H1 (cell line): ENCODE measurements around the gene ARHGAP18. TPM values are rescaled to one million over a fixed set of nuclear protein-coding genes. Genes with fewer than 3 reads are reported as not detected.

Experiments used
- CTCF ChIA-PET: fragments of 300-600 bp; sonication (Branson Sonifier 250); formaldehyde crosslinking; loops from one replicate; lab custom pipeline; 2021; ENCODE audit not compliant: partially characterized antibody; lab: Charles Lee
- POLR2A ChIA-PET: fragments of 300-600 bp; sonication (Branson Sonifier 250); formaldehyde crosslinking; loops from one replicate; lab custom pipeline; 2021; ENCODE audit warnings: inconsistent platforms; ENCODE audit not compliant: partially characterized antibody; lab: Charles Lee
- DNase-seq, 2 experiments: peaks; one replicate each; pipeline versions ENCODE4 v3.0.0 to v3.0.0-alpha.2; 2010 to 2022; ENCODE audit warnings: low spot score in 2 of 2, low read depth in 1 of 2, mixed read lengths in 1 of 2
- FAIRE-seq: peaks from 2 replicates; lab custom pipeline; 2011; peaks lifted over from hg19 to GRCh38; lab: Jason Lieb, UNC
- H2AFZ ChIP-seq: 2 replicates; pipeline ENCODE4 v1.8.1; 2012; ENCODE audit warnings: low read length, inconsistent platforms
- H2AK5ac ChIP-seq: 2 replicates; pipeline ENCODE4 v1.6.1; 2013; ENCODE audit warnings: low read depth, low read length
- H2BK120ac ChIP-seq: replicated peaks from 2 replicates; pipeline ENCODE3; 2013; ENCODE audit warnings: low read depth, low read length, inconsistent platforms
- H2BK12ac ChIP-seq: 2 replicates; pipeline ENCODE4 v1.6.1; 2013; ENCODE audit warnings: low read depth, low read length
- H2BK15ac ChIP-seq: 2 replicates; pipeline ENCODE4 v1.6.1; 2013; ENCODE audit warnings: low read length
- H2BK20ac ChIP-seq: 2 replicates; pipeline ENCODE4 v1.6.1; 2013; ENCODE audit warnings: low read length
- H2BK5ac ChIP-seq: 2 replicates; pipeline ENCODE4 v1.6.1; 2013; ENCODE audit warnings: low read depth, low read length
- H3K14ac ChIP-seq: 2 replicates; pipeline ENCODE4 v1.6.1; 2013; ENCODE audit warnings: inconsistent platforms; ENCODE audit not compliant: insufficient read length
- H3K18ac ChIP-seq: 2 replicates; pipeline ENCODE4 v1.6.1; 2013; ENCODE audit warnings: low read length; ENCODE audit errors: extremely low read depth
- H3K23ac ChIP-seq: 2 replicates; pipeline ENCODE4 v1.6.1; 2013; ENCODE audit warnings: inconsistent platforms; ENCODE audit not compliant: insufficient read length
- H3K23me2 ChIP-seq: 2 replicates; pipeline ENCODE4 v1.6.1; 2013; ENCODE audit warnings: low read depth, low read length
- H3K27ac ChIP-seq: 2 replicates; pipeline ENCODE4 v1.6.1; 2011; ENCODE audit warnings: low read depth, low read length, inconsistent platforms
- H3K27me3 ChIP-seq, 4 experiments: replicated peaks in 1 of 4; 1 replicate in 1 of 4; 2 replicates in 3 of 4; pipeline versions ENCODE4 v1.6.1 to v1.8.1; 2011 to 2013; ENCODE audit warnings: low read length in 3 of 4, mild to moderate bottlenecking in 3 of 4, inconsistent platforms in 2 of 4, mixed read lengths in 2 of 4, moderate library complexity in 1 of 4; ENCODE audit not compliant: control insufficient read depth in 3 of 4, insufficient read depth in 3 of 4; ENCODE audit errors: extremely low read depth in 1 of 4
- H3K36me3 ChIP-seq, 4 experiments: 2 replicates each; pipeline versions ENCODE4 v1.6.1 to v1.8.1; 2011 to 2013; ENCODE audit warnings: mild to moderate bottlenecking in 4 of 4, low read length in 3 of 4, moderate library complexity in 2 of 4, control low read depth in 1 of 4, inconsistent platforms in 1 of 4; ENCODE audit not compliant: insufficient read depth in 4 of 4, control insufficient read depth in 2 of 4
- H3K4ac ChIP-seq: replicated peaks from 2 replicates; pipeline ENCODE3; 2013; ENCODE audit warnings: low read length, low read depth, mixed read lengths, inconsistent platforms; ENCODE audit not compliant: insufficient read length
- H3K4me1 ChIP-seq, 4 experiments: replicated peaks in 1 of 4; 1 replicate in 1 of 4; 2 replicates in 3 of 4; pipeline versions ENCODE4 v1.6.1 to v1.8.1; 2011 to 2013; ENCODE audit warnings: low read length in 3 of 4, inconsistent platforms in 2 of 4, mixed read lengths in 1 of 4; ENCODE audit not compliant: insufficient read depth in 4 of 4, control insufficient read depth in 3 of 4
- H3K4me2 ChIP-seq, 2 experiments: 2 replicates each; pipeline versions ENCODE4 v1.6.1 to v1.8.1; 2011 to 2013; ENCODE audit warnings: low read depth in 2 of 2, low read length in 2 of 2, control low read depth in 1 of 2, inconsistent platforms in 1 of 2, mild to moderate bottlenecking in 1 of 2; ENCODE audit not compliant: insufficient read depth in 1 of 2
- H3K4me3 ChIP-seq, 4 experiments: fragments of 200-600, 300-600 bp in 1 of 4; sonication (generic), shearing (Covaris generic), sonication (Bioruptor Twin) in 1 of 4; 2 replicates each; pipeline versions ENCODE4 v1.5.1 to v1.8.1; 2011 to 2016; ENCODE audit warnings: low read length in 4 of 4, low read depth in 3 of 4, control low read depth in 2 of 4, inconsistent platforms in 2 of 4, mild to moderate bottlenecking in 2 of 4, mixed read lengths in 1 of 4, moderate library complexity in 1 of 4; ENCODE audit not compliant: insufficient read depth in 2 of 4; ENCODE audit errors: extremely low read depth in 1 of 4
- H3K56ac ChIP-seq: replicated peaks from 2 replicates; pipeline ENCODE3; 2013; ENCODE audit warnings: low read depth, mild to moderate bottlenecking, mixed read lengths, low read length, inconsistent platforms; ENCODE audit not compliant: insufficient read length
- H3K79me1 ChIP-seq: 2 replicates; pipeline ENCODE4 v1.6.1; 2013; ENCODE audit warnings: low read depth, low read length, control low read depth
- H3K79me2 ChIP-seq, 2 experiments: 2 replicates each; pipeline versions ENCODE4 v1.6.1 to v1.8.1; 2012 to 2013; ENCODE audit warnings: low read length in 2 of 2, mild to moderate bottlenecking in 2 of 2, inconsistent platforms in 1 of 2; ENCODE audit not compliant: insufficient read depth in 2 of 2, control insufficient read depth in 1 of 2
- H3K9ac ChIP-seq, 4 experiments: replicated peaks in 1 of 4; 1 replicate in 1 of 4; 2 replicates in 3 of 4; pipeline versions ENCODE4 v1.6.1 to v1.8.1; 2011 to 2013; ENCODE audit warnings: low read depth in 3 of 4, low read length in 3 of 4, control low read depth in 2 of 4, mild to moderate bottlenecking in 2 of 4, moderate library complexity in 2 of 4, inconsistent platforms in 1 of 4; ENCODE audit errors: extremely low read depth in 1 of 4
- H3K9me3 ChIP-seq, 2 experiments: 2 replicates each; pipeline versions ENCODE4 v1.6.1 to v1.8.1; 2012 to 2013; ENCODE audit warnings: mild to moderate bottlenecking in 2 of 2, moderate library complexity in 2 of 2, control low read depth in 1 of 2, inconsistent platforms in 1 of 2, low read depth in 1 of 2, low read length in 1 of 2, mixed read lengths in 1 of 2; ENCODE audit not compliant: insufficient read depth in 2 of 2
- H4K20me1 ChIP-seq, 2 experiments: replicated peaks in 1 of 2; 2 replicates each; pipeline versions ENCODE3 to v1.8.1; 2011 to 2013; ENCODE audit warnings: inconsistent platforms in 2 of 2, low read length in 2 of 2, mild to moderate bottlenecking in 1 of 2; ENCODE audit not compliant: insufficient read depth in 2 of 2, control insufficient read depth in 1 of 2
- H4K5ac ChIP-seq: 2 replicates; pipeline ENCODE4 v1.6.1; 2013; ENCODE audit warnings: low read length, low read depth, mixed read lengths, inconsistent platforms; ENCODE audit not compliant: insufficient read length
- H4K8ac ChIP-seq: 2 replicates; pipeline ENCODE4 v1.8.0; 2013; ENCODE audit warnings: mild to moderate bottlenecking, moderate library complexity, low read length, inconsistent platforms; ENCODE audit not compliant: insufficient read depth; ENCODE audit errors: extremely low read depth
- H4K91ac ChIP-seq: replicated peaks from 2 replicates; pipeline ENCODE3; 2013; ENCODE audit warnings: low read length, mixed read lengths, inconsistent platforms; ENCODE audit not compliant: insufficient read length
- CHD1 ChIP-seq: IDR thresholded peaks from 2 replicates; pipeline ENCODE4 v1.6.1; 2012; ENCODE audit warnings: low read depth, low read length, improper control_type of control experiment
- CTBP2 ChIP-seq: IDR thresholded peaks from 2 replicates; pipeline ENCODE4 v1.7.0; 2011; ENCODE audit warnings: borderline replicate concordance, mild to moderate bottlenecking, moderate library complexity, mixed read lengths, low read length; ENCODE audit not compliant: insufficient read depth, insufficient read length
- MAFK ChIP-seq: IDR thresholded peaks from 2 replicates; pipeline ENCODE4 v1.6.1; 2012; ENCODE audit warnings: low read depth, mild to moderate bottlenecking, improper control_type of control experiment, low read length
- RFX5 ChIP-seq: IDR thresholded peaks from 2 replicates; pipeline ENCODE4 v1.6.1; 2011; ENCODE audit warnings: low read depth, low read length, improper control_type of control experiment, borderline replicate concordance
- SIRT6 ChIP-seq: IDR thresholded peaks from one replicate; pipeline ENCODE4 v1.7.1; 2012; ENCODE audit warnings: low read length, inconsistent platforms
- YY1 ChIP-seq: IDR thresholded peaks from 2 replicates; pipeline ENCODE4 v1.6.1; 2011; ENCODE audit warnings: low read depth, mild to moderate bottlenecking, low read length
- WGBS, 2 experiments: shearing (Covaris generic) in 1 of 2; methylation state at CpG; one replicate each; pipeline versions ENCODE4 v1.1.6 to v1.1.7; 2013 to 2015; ENCODE audit warnings: low lambda C conversion rate in 2 of 2, mixed read lengths in 2 of 2, inconsistent platforms in 1 of 2, low coverage in 1 of 2, missing lambda C conversion rate in 1 of 2; ENCODE audit not compliant: insufficient replicate concordance in 2 of 2, insufficient coverage in 1 of 2, insufficient read length in 1 of 2; ENCODE audit errors: extremely low coverage in 1 of 2, missing lambda C conversion rate in 1 of 2; 5-methylcytosine and 5-hydroxymethylcytosine counted together
- polyA plus RNA-seq, 7 experiments: library from polyadenylated mRNA; depleted of rRNA in 3 of 7; stranded (reverse) in 5 of 7; unstranded in 2 of 7; fragments of >200 nt in 5 of 7; fragments of 200-250 nt in 2 of 7; gene quantifications; 1 replicate in 5 of 7; 2 replicates in 1 of 7; 4 replicates in 1 of 7; pipeline versions ENCODE4 v1.2.1 to v1.2.3, GENCODE V29; 2011 to 2013; ENCODE audit warnings: missing spikeins in 2 of 7, mixed read lengths in 2 of 7
- total RNA-seq: library from RNA; stranded (reverse); fragmentation: NEBNext Ultra II Directional; extraction: Animal tissue kit (Norgen Biotek cat#: 25700); gene quantifications from 2 replicates; pipeline ENCODE4 v1.2.1, GENCODE V29; 2021

ARHGAP18 gene
- total and polyA plus RNA-seq, 2 of the 8 experiments (the other 6 are each of a cell fraction or from before 2014, with no cell fraction given): 0.83 to 4.5 TPM

DNA sequence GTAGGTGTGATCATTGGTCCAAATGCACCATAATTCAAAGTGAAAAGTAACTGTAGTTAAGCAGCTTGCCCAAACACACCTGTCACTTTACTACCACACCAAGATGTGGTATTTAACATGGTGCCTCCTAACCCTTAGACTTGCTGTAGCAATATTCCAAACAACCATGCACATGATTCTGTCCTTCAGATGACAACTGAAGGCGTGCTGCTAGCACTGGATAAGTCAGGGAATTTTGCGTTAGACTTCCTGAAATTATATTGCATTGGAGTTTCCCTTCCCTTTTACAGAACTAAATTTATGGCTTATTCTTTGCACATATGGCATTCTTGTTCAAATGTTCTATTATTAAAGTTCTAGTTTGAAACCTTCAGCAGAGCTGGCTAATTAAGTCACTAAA lies 106.2 kb downstream of the ARHGAP18 start:
- 91% methylated on average over 2 of the region's 2 CpGs; no CpG with 5 or more reads in 1 of the 2 experiments for WGBS, 2 experiments
- no peak overlapping the region for H3K9ac ChIP-seq
- H3K27ac ChIP-seq: no peak overlapping the region
- H3K56ac ChIP-seq: no peak overlapping the region
- H3K4ac ChIP-seq: no peak overlapping the region
- FAIRE-seq (no peak), DNase-seq (no peak)
- ChIA-PET POLR2A (no interaction called here), CTCF (interaction anchor here (0.6 to 3.1 kb wide), 8 partner anchors 11 to 597 kb away, joined by 3 to 8 read pairs (median 3); no protein-coding TSS in a partner anchor)
- no peak overlapping the region for H3K14ac ChIP-seq
- no peak overlapping the region for H4K5ac ChIP-seq
- no peak overlapping the region for H2BK5ac ChIP-seq
- no peaks in the 10 kb centered on the region for H3K27me3 ChIP-seq
- H2BK120ac ChIP-seq: no peak overlapping the region
- no peak overlapping the region for H3K4me2 ChIP-seq
- TF ChIP-seq MAFK (no peak), RFX5 (no peak), SIRT6 (no peak), CTBP2 (no peak), CHD1 (no peak), YY1 (no peak)
- no peak overlapping the region for H3K23ac ChIP-seq
- H3K23me2 ChIP-seq: no peaks in the 10 kb centered on the region
- peaks cover 0 to 3% (median 0%) of the 10 kb centered on the region in 4 experiments; a peak in 2 of 7 replicates for H3K4me1 ChIP-seq
- H2BK20ac ChIP-seq: no peak overlapping the region
- H3K4me3 ChIP-seq: no peak overlapping the region
- no peaks in the 10 kb centered on the region for H3K9me3 ChIP-seq
- H2AK5ac ChIP-seq: no peak overlapping the region
- no peaks in the 10 kb centered on the region for H3K79me1 ChIP-seq
- H2BK12ac ChIP-seq: no peak overlapping the region
- H2AFZ ChIP-seq: no peak overlapping the region
- no peak overlapping the region for H4K8ac ChIP-seq
- H3K18ac ChIP-seq: no peak overlapping the region
- H3K36me3 ChIP-seq: no peaks in the 10 kb centered on the region
- H4K91ac ChIP-seq: no peak overlapping the region
- H2BK15ac ChIP-seq: no peak overlapping the region
- H3K79me2 ChIP-seq: no peaks in the 10 kb centered on the region
- no peaks in the 10 kb centered on the region for H4K20me1 ChIP-seq
